Endothelial cell of umbilical vein (primary cell): Measurements from ENCODE around the gene B3GNT7. TPM values are rescaled to one million over a fixed set of nuclear protein-coding genes. Genes with fewer than 3 reads are reported as not detected.

ENCODE experiments used
- BruUV-seq: library from RNA; stranded (reverse); fragments of 400-500 nt; replicated peaks from 2 replicates; lab custom pipeline; 2021; lab: Mats Ljungman, UMichigan
- CTCF ChIA-PET: fragments of 300-600, 350-600 bp; sonication (Branson Sonifier 250); formaldehyde crosslinking; loops from one replicate; lab custom pipeline; 2021; ENCODE audit warnings: antibody characterized with exemption, inconsistent platforms; lab: Charles Lee
- POLR2A ChIA-PET: fragments of 300-600, 350-600 bp; sonication (Branson Sonifier 250); formaldehyde crosslinking; loops from one replicate; lab custom pipeline; 2021; ENCODE audit warnings: antibody characterized with exemption, inconsistent platforms; lab: Charles Lee
- DNase-seq: peaks from one replicate; pipeline ENCODE4 v3.0.0-alpha.2; 2011; ENCODE audit warnings: low read depth, low spot score
- FAIRE-seq: peaks from 2 replicates; lab custom pipeline; 2011; peaks lifted over from hg19 to GRCh38; lab: Jason Lieb, UNC
- H2AFZ ChIP-seq: 2 replicates; pipeline ENCODE4 v1.6.0; 2012; ENCODE audit warnings: low read depth, low read length, control low read depth, inconsistent platforms
- H3K27ac ChIP-seq: 2 replicates; pipeline ENCODE4 v1.5.1; 2011; ENCODE audit warnings: low read depth, mild to moderate bottlenecking, control low read depth, low read length, moderate library complexity; ENCODE audit not compliant: insufficient read depth
- H3K27me3 ChIP-seq, 2 experiments: 2 replicates each; pipeline versions ENCODE4 v1.6.0 to v1.6.1; 2011; ENCODE audit warnings: low read length in 2 of 2, mixed read lengths in 1 of 2; ENCODE audit not compliant: control insufficient read depth in 2 of 2, insufficient read depth in 2 of 2
- H3K36me3 ChIP-seq, 2 experiments: 2 replicates in 1 of 2; 3 replicates in 1 of 2; pipeline ENCODE4 v1.5.1; 2011; ENCODE audit warnings: low read length in 2 of 2, mild to moderate bottlenecking in 1 of 2, moderate library complexity in 1 of 2; ENCODE audit not compliant: control insufficient read depth in 2 of 2, insufficient read depth in 2 of 2; ENCODE audit errors: extremely low read depth in 1 of 2
- H3K4me1 ChIP-seq: 3 replicates; pipeline ENCODE4 v1.5.1; 2011; ENCODE audit warnings: mild to moderate bottlenecking, low read length; ENCODE audit not compliant: control insufficient read depth, insufficient read depth; ENCODE audit errors: extremely low read depth
- H3K4me2 ChIP-seq: 2 replicates; pipeline ENCODE4 v1.6.1; 2011; ENCODE audit warnings: low read length, control low read depth, mixed read lengths; ENCODE audit not compliant: insufficient read depth
- H3K4me3 ChIP-seq, 3 experiments: fragments of 200-600 bp in 1 of 3; sonication (generic), shearing (Covaris generic) in 1 of 3; replicated peaks in 1 of 3; 2 replicates each; pipeline ENCODE4 v1.5.1; 2011 to 2016; ENCODE audit warnings: control low read depth in 3 of 3, low read length in 3 of 3, mild to moderate bottlenecking in 2 of 3, inconsistent platforms in 1 of 3, low read depth in 1 of 3, moderate library complexity in 1 of 3; ENCODE audit not compliant: insufficient read depth in 1 of 3
- H3K79me2 ChIP-seq: 2 replicates; pipeline ENCODE4 v1.6.0; 2012; ENCODE audit warnings: low read length, inconsistent platforms; ENCODE audit not compliant: control insufficient read depth, insufficient read depth
- H3K9ac ChIP-seq: replicated peaks from 2 replicates; pipeline ENCODE3; 2011; ENCODE audit warnings: low read length, control low read depth; ENCODE audit not compliant: insufficient read depth; ENCODE audit errors: extremely low read depth
- H3K9me1 ChIP-seq: replicated peaks from 3 replicates; pipeline ENCODE4 v1.6.0; 2011; ENCODE audit warnings: mild to moderate bottlenecking, low read length; ENCODE audit not compliant: control insufficient read depth, insufficient read depth; ENCODE audit errors: extremely low read depth
- H3K9me3 ChIP-seq: replicated peaks from 2 replicates; pipeline ENCODE4 v1.5.1; 2012; ENCODE audit warnings: low read length, inconsistent platforms; ENCODE audit not compliant: control insufficient read depth, insufficient read depth
- H4K20me1 ChIP-seq: replicated peaks from 2 replicates; pipeline ENCODE3; 2011; ENCODE audit warnings: mild to moderate bottlenecking, low read length; ENCODE audit not compliant: control insufficient read depth, insufficient read depth; ENCODE audit errors: extremely low read depth
- CTCF ChIP-seq, 2 donors: IDR thresholded peaks; 1 replicate in 1 of 2; 2 replicates in 1 of 2; pipeline ENCODE4 v1.5.1; 2011; ENCODE audit warnings: low read length in 2 of 2, mild to moderate bottlenecking in 2 of 2, moderate library complexity in 2 of 2, control low read depth in 1 of 2, inconsistent platforms in 1 of 2, low read depth in 1 of 2; ENCODE audit not compliant: insufficient read depth in 1 of 2; ENCODE audit errors: extremely low read depth in 1 of 2
- EZH2 ChIP-seq: IDR thresholded peaks from 2 replicates; pipeline ENCODE4 v1.6.1; 2012; ENCODE audit warnings: borderline replicate concordance, low read depth, mild to moderate bottlenecking, moderate library complexity, low read length, inconsistent platforms; ENCODE audit not compliant: severe bottlenecking
- FOS ChIP-seq: IDR thresholded peaks from 2 replicates; pipeline ENCODE4 v1.6.1; 2011; ENCODE audit warnings: mild to moderate bottlenecking, low read length, moderate library complexity, borderline replicate concordance; ENCODE audit not compliant: insufficient read depth
- GATA2 ChIP-seq: IDR thresholded peaks from 2 replicates; pipeline ENCODE4 v1.7.0; 2011; ENCODE audit warnings: low read depth, mild to moderate bottlenecking, moderate library complexity, mixed read lengths, low read length; ENCODE audit not compliant: insufficient read length, insufficient read depth
- JUN ChIP-seq: IDR thresholded peaks from 2 replicates; pipeline ENCODE4 v1.6.1; 2011; ENCODE audit warnings: borderline replicate concordance, low read depth; ENCODE audit not compliant: insufficient read length, insufficient read depth
- MAX ChIP-seq: IDR thresholded peaks from 2 replicates; pipeline ENCODE4 v1.6.1; 2011; ENCODE audit not compliant: insufficient read depth, insufficient read length
- MYC ChIP-seq: IDR thresholded peaks from one replicate; pipeline ENCODE4 v1.6.1; 2011; ENCODE audit warnings: mild to moderate bottlenecking, low read depth, low read length
- POLR2A ChIP-seq: IDR thresholded peaks from 2 replicates; pipeline ENCODE4 v1.6.1; 2012; ENCODE audit warnings: low read depth, mild to moderate bottlenecking, control low read depth, low read length
- POLR2AphosphoS5 ChIP-seq: IDR thresholded peaks from 2 replicates; pipeline ENCODE4 v1.6.1; 2012; ENCODE audit warnings: low read depth, mild to moderate bottlenecking, control low read depth, low read length, moderate library complexity; ENCODE audit not compliant: insufficient read depth
- dilution Hi-C: fragments of 300-500 bp; cut with MboI; formaldehyde crosslinking; loops from one replicate; pipeline ENCODE4 v1.15.0; 2019; ENCODE audit warnings: low sequenced_read_pairs; ENCODE audit not compliant: extremely low pct_ligation_motif_present
- intact Hi-C: fragments of 100-400 bp; cut with micrococcal nuclease; formaldehyde crosslinking; loops from one replicate; pipeline ENCODE4 v1.10.0; 2022
- polyA plus RNA-seq, 4 experiments: library from polyadenylated mRNA; depleted of rRNA in 3 of 4; stranded (reverse) in 3 of 4; unstranded in 1 of 4; fragments of >200 nt; gene quantifications; 2 replicates each; pipeline versions ENCODE4 v1.2.1 to v1.2.3, GENCODE V29; 2011 to 2012; ENCODE audit warnings: missing spikeins in 1 of 4
- total RNA-seq: library from RNA; stranded (reverse); gene quantifications from 2 replicates; pipeline ENCODE4 v1.2.3, GENCODE V29; 2021

The B3GNT7 gene
- total and polyA plus RNA-seq, 2 donors (not counting 3 experiments of a cell fraction or from before 2014, with no cell fraction given): 0.39 to 1.2 TPM

- no peak overlapping the region for H3K4me2 ChIP-seq
- H3K36me3 ChIP-seq: no peaks in the 10 kb centered on the region
- H3K9me3 ChIP-seq: no peaks in the 10 kb centered on the region
- no TSS peak for BruUV-seq
- POLR2A ChIA-PET: no interaction called here
- H3K9ac ChIP-seq: no peak overlapping the region
- CTCF ChIA-PET: no interaction called here
- no peak for DNase-seq
- no peaks in the 10 kb centered on the region for H3K9me1 ChIP-seq
- H3K27ac ChIP-seq: no peak overlapping the region
- H3K79me2 ChIP-seq: no peaks in the 10 kb centered on the region
- dilution Hi-C loops (no loop called here), intact Hi-C loops (no loop called here)
- no peak overlapping the region for H2AFZ ChIP-seq
- no peak overlapping the region for H3K4me3 ChIP-seq
- no peaks in the 10 kb centered on the region for H4K20me1 ChIP-seq
- FAIRE-seq: no peak
- no peaks in the 10 kb centered on the region for H3K27me3 ChIP-seq
- TF ChIP-seq POLR2A: no peak
- TF ChIP-seq FOS: no peak
- TF ChIP-seq EZH2: no peak
- TF ChIP-seq GATA2: no peak
- no peak for TF ChIP-seq POLR2AphosphoS5
- no peak for TF ChIP-seq MAX
- no peak for TF ChIP-seq MYC
- no peak for TF ChIP-seq CTCF (IDR thresholded peaks at IDR 0.05; ENCODE audit: extremely low read depth in 1 of 2, insufficient read depth in 1 of 2, low read depth in 1 of 2, low read length in 2 of 2)
- TF ChIP-seq JUN: no peak
- H3K4me1 ChIP-seq: peaks cover 11% of the 10 kb centered on the region
These were observed 32.8 kb upstream of the B3GNT7 start for GRCh38 chr2:231362555-231363184.
